NCI-H187 (cell line): ENCODE results near the gene MCM6.
"Not testable (repeated sequence)": the region's sequence is repeated elsewhere in the genome, so short reads cannot be mapped to it uniquely, and the experiment has no call there.

Experiments used
- DNase-seq, 2 experiments: peaks; one replicate each; lab custom pipeline; 2025; lab: John Stamatoyannopoulos, UW

The MCM6 gene

DNA sequence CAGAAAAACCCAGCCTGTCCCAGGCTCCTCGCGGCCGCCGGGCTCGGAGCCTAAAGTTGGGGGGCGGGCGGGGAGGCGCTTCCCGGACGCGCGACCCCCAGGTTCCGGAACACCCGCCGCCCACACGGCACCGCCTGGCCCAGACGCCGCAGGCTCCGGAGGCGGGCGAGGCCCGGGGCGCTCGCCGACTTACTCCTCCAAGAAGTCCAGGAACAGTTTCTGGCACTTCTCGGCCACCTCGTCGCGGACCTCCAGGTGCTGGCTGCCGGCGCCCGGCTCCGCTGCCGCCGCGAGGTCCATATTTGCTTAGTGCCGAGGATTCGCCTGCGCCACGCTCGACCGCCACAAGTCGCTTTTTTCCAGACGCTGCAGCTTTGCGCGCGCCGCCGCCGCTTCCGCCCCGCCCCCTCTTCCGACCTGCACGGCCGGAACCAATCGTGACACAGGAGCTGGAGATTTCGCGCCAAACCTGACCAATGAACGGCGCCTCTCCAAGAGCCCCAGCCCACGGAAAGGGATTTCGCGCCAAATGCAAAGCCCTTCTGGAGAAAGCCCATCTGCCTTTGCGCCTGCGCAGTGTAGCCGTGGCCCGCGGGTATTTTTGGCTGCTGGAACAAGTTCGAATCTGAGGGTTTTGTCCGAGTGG is at the start of gene MCM6:
Gene MCM6, minus strand, starts transcription at position 378 of the 646 bp plus-strand sequence. Its CDS starts 78 bp downstream, at position 300.
- DNase-seq = peak; percentile 84 to 85

DNA sequence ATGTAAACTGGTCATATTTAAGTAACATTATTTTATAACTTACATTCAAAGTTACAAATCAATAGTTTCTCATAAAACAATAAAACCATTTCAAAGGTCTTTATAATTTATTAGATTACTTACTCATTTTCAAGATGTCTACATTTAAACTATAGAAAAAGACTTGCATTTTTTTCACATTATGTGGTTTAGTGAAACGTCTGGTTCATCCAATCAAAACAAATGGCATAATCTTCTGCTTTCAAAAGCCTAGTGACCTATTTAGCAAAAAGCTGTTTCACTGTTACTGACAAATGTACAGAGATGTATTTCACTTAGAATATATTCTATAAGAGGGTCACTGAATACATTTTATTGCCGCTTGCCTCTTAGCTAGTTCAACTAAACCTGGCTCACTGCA is 49.3 kb upstream of the MCM6 start:
- no peak for DNase-seq

DNA sequence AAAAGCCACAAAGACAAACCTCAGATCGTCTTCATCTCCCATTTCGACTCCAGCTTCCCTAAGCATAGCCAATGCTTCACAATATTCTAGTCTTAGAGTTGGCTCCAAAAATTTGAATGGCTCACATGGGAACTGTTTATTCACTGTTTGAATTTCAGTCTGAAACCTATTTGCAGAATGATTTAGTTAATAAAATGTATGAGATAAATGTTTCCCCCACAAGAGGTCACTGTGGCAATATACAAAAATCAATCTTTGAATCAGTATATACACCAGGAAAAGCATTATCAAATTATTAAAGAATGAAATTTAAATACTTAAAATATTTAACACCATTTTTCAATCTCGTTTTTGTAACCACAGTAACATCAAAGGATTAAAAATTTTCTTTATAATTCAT is 40.0 kb upstream of the MCM6 start:
- DNase-seq = no peak

DNA sequence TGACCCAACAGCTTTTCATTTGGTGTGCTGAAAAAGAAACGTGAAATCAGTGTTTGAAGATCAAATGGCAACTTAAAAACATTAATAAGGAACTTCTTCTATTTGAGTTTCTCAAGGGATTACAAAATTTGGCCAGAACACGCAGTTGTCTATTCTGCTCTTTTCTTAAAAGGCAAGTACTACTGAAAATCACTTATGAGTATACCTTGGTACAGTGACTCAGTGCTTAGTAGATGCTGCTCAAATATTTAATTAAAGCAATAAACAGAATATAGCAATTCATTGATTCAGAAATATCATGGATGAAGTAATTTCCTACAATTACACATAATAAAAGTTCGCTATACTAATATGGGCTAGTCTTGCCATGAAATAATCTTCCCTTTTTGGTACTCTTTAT is 38.2 kb upstream of the MCM6 start:
- DNase-seq = no peak

DNA sequence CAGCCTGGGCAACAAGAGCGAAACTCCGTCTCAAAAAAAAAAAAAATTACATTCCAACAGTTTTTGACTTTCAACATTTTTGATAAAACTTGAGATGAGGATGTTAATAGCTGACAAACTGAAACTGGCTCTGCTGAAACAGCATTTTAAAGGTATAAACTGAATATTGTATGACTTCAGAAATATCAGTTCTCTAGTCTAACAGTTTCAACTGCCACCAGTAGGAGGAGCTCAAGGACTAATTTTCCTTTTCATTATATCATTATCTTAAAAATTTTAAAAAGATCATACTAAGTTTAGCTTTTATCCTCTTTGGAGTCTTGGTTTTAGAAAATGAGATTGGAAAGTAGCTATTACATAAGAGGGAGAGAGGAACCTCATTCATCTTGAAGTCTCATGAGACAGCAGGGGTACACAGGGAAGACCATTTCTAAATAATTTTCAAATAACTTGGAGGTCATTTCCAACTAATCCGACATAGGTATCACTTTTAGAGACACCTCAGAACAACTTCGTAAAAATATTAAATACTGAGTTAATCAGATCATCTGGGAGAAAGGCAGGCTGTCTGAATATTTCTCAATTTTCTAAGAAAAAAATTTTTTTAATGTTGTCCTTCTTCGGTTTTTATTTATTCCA is 37.6 kb upstream of the MCM6 start:
- DNase-seq = no peak

DNA sequence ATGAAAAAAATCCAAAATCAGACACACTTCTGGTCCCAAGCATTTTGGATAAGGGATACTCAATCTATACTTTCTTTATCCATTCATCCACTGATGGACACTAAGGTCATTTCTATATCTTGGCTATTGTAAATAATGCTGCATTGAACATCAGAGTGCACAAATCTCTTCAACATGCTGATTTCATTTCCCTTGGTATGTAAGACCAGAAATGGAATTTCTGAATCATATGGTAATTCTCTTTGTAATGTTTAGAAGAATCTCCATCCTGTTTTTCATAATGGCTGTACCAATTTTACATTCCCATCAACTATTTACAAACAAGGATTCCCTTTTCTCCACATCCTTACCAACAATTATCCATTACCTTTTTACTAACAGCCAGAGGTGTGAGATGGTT is 33.7 kb upstream of the MCM6 start:
- no peak for DNase-seq

DNA sequence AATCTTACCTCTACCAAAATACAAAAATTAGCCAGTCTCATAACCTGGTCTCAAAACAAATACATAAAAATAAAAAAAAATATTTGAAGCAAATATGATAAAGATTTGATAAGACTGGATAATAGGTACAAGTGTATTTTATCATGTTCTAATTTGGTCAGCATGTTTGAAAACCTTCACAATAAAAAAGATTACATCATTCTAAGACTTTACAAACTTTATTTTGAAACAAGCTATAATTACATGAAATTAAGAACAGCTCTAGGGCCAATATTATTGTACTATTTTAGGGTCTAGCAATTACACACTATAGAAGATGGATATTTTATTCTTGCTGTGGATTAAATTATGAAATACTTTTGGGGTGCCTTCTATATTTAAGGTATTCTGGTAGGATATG is 29.4 kb upstream of the MCM6 start:
- DNase-seq = no peak

DNA sequence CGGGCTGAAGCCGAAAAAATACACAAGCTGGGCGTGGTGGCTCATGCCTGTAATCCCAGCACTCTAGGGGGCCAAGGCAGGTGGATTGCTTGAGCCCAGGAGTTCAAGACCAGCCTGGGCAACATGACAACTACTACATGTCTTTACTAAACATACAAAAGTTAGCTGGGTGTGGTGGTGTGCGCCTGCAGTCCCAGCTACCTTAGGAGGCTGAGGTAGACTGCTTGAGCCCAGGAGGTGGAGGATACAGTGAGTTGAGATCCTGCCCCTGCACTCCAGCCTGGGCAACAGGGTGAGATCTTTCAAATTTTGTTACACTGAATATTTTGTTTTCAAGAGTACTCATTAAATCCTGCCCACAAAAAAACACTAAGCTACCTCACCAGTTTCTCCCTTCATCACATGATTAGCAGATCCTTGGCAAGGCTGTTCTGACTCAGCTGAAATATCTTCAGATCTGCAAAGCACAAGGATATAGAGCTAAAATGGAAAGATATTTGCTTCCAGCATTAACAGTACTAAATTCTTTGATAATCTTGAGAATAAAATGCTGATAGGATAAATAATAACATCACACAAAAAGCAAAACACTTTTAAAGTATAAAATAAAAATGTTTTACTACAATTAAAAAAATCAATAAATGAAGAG is 28.2 kb upstream of the MCM6 start:
- no peak for DNase-seq

DNA sequence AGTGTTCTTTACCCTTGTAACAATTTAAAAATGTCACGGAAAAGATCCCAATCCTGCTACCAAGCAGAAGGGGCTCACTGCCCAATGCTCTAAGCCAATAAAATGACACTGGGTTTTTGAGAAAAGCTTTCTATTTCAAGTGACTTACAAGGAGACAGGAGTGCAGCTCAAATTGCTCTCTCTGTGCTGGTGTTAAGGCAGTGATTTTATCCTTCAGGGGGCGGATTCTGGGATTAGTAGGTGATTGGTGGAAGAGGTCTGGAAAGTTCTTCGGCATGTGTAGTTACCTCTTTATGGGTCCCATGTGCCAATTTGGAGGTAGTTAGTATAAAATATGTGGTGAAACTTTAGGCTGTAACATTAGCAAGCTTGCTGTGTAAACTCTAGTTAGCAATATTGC is 27.4 kb upstream of the MCM6 start:
- no peak for DNase-seq

DNA sequence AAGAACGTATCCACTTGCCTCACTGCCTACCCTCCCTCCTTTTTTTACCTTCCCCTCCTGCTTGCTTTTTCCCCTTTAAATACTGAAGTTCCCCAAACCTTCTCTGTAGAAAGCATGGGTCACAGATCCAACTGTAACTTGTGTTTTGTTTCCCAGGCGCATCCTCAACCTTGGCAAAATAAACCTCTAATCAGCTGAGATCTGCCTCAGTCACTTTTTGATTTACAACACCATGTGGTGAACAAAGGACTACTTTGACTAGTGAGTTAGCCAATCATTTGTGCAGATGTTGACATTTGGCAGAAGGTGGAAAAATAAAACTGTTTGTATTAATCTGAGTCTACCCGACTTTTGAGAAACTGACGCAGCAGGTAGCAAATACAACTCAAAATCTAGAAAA is 23.3 kb upstream of the MCM6 start:
- DNase-seq = no peak

DNA sequence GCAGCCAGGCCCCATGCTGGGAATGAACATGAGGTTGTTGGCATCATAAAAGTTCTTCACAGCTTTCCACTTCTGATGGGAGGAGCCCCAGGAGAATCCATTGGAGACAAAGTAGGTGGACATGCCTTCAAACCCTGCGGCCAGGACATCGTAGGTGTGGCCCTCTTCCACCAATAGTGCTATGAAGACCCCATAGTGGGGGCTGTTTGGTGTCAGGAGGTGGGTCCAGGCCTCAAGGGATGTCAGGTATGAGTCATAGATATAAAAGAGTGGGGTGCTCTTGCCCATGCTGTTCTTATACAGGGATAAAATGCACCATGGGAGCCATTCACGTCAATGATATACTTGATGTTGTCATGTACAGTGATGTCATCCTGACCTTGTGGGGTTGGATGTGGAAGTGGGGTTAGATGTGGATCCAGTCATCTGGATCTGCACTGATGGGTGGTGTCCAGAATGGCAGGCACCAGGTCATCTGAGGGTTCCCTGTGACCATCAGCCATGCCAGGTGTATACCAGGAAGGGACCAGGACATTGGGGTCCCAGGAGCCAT is 22.1 kb upstream of the MCM6 start:
- DNase-seq = no peak

DNA sequence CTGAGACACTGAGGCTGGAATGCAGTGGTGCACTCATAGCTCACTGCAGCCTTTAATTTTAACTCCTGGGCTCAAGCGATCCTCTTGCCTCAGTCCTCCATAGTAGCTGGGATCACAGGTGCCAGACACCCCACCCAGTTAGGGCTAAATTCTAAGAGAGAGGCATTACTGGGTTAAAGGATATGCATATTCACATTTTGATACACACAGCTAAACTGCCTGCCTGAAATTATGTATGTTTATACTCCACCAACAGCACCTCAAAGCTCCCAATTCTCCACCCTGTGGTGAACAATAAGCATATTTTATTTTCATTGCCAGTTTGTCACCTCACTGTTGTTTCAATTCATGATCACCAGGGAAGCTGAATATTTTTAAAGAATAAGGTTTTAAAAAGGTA is 18.7 kb upstream of the MCM6 start:
- no peak for DNase-seq

DNA sequence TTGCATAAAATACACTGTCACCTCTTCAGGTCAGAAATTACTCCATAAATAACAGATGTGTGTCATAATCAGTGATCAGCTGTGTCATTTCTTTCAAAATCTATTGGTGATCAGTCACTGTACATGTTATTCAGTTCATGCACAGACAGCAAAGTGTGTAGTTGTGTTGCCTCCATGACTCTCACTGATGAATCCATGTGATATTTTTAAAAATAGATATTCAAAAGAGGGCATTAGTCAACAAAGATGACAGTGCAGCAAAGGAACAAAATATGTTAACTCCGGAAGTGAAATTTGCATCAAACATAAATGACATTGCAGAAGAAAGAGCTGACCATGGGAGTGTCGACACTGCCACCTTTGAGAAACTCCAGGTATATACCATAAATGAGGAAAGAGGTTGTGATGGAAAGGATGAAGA is 17.1 kb upstream of the MCM6 start:
- DNase-seq = no peak

DNA sequence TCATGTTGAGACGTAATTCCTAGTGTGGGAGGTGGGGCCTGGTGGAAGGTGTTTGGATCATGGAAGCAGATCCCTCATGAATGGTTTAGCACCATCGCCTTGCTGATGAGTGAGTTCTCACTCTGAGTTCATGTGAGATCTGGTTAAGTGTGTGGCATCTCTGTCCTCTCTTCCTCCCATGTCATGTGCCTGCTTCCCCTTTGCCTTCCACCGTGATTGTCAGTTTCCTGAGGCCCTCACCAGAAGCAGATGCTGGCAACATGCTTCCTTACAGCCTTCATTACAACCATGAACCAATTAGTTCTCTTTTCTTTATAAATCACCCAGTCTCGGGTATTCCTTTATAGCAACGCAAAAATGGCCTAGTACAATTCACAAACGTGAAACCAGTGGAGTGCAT is 14.6 kb upstream of the MCM6 start:
- DNase-seq = no peak

DNA sequence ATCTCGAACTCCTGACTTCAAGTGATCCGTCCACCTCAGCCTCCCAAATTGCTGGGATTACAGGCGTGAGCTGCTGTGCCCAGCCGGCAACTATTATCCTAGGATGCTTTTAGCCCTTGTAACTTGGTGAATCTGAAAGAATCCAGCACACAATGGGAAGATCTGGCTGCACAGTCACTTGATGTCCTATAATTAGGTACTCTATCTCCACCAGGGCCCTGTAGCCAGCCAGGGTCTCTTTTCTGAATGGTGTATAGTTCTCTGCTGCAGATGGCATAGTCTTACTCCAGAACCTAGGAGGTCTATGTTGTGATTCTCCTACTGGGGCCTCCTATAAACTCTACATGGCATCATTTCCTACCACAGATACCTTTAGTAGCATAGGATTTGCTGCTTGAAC is 13.9 kb upstream of the MCM6 start:
- DNase-seq = no peak

DNA sequence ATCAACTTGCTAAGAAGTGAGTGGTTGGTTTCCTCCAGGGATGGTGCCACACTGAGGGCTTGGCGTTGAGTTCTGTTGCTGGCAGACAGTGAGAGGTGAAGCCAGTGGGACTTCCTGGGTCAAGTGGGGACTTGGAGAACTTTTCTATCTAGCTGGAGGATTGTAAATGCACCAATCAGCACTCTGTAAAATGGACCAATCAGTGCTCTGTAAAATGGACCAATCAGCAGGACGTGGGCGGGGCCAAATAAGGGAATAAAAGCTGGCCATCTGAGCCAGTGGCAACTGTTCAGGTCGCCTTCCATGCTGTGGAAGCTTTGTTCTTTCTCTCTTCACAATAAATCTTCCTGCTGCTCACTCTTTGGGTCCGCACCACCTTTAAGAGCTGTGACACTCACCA is 12.3 kb upstream of the MCM6 start:
- not testable (repeated sequence) for DNase-seq

DNA sequence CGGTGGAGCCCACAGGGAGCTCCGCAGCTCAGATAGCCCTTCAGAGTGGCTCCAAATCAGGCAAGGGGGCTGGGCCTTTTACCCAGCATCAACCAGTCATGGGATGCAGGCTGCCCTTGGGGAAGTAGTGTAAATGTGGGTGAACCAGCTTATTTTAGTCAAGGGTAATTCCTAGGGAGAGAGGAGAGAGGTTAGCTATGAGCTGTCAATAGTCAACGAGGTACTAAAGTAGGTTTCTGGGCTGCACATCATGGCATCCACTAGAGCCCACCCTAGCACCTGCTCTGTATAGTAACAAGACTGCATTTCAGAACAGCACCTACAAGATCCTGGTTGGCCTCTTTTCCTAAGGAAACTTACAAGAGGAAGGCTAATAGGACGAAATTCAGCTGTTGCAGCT is 9.5 kb upstream of the MCM6 start:
- DNase-seq = no peak

DNA sequence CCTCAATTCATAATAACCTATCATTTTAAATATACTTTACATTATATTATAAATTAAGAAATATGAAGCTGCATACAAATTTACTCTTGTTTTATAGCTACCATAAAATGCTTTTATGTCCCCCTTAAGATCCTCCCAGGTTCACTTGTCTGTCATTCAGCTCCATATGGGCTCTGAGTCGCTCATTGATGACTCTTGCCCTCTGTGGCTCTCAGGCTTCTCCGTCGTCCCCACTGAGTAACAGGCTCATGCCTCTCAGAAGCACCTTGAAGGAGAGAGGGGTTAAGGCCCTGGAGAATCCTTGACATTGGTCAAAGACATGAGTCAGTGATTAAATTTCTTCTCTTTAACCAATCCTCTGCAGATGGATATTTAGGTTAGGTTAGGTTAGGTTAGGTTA is 6.2 kb upstream of the MCM6 start:
- DNase-seq = no peak

DNA sequence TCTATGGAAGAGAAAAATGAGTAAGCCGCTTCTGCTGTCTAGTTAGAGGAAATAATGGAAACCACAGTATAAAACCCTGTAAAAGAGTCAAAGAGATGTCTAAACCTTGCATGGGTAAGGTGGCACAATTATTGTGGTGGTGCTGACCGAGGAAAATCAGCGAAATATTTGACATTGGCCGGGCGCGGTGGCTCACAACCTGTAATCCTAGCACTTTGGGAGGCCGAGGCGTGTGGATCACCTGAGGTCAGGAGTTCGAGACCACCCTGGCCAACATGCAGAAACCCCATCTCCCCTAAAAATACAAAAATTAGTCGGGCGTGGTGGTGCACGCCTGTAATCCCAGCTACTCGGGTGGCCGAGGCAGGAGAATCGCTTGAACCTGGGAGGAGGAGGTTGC is 527 bp upstream of the MCM6 start:
- not testable (repeated sequence) for DNase-seq

DNA sequence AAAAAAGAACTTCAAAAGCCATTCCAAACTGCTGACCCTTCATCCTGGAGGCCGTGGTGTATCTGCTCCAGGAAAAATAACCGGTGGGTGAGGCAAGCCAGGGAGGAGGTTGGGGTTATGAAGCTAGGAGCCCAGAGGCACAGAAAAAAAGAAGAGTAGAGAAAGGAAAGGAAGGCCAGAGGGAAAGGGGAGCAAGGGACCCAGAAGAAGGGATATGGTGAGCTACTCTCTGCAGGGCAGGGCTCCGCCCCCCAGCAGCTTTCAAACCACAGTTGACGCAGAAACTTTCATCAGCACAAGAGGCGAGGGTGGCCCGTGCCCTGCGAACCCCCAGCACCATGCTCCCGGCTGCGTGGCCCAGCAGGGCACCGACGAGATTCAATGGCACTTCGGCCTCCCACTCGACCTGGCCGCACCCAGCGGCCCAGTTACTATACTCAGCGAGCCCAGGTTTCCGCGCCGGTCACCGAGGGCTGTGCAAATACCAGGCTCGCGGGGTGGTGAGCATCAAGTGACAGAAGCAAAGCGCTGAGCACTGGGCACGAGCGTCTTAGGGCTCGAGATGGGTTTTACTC is 665 bp downstream of the MCM6 start:
- DNase-seq = peak; percentile 6 to 20

DNA sequence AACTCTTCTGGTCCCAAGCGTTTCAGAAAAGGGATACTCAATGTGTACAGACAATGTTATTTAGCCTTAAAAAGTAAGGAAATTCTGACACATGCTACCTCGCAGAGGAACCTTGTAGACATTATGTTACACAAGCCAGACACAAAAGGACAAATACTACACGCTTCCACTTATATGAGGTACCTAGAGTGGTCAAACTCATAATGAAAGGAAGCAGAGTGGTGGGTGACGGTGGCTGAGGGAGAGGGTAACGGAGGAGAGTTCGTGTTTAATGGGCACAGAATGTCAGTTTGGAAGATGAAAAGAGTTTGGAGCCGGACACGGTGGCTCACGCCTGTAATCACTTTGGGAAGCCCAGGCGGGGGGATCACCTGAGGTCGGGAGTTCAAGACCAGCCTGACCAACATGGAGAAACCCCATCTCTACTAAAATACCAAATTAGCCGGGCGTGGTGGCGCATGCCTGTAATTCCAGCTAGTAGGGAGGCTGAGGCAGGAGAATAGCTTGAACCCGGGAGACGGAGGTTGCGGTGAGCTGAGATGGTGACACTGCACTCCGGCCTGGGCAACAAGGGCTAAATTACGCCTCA is 1.4 kb downstream of the MCM6 start:
- DNase-seq = no peak

DNA sequence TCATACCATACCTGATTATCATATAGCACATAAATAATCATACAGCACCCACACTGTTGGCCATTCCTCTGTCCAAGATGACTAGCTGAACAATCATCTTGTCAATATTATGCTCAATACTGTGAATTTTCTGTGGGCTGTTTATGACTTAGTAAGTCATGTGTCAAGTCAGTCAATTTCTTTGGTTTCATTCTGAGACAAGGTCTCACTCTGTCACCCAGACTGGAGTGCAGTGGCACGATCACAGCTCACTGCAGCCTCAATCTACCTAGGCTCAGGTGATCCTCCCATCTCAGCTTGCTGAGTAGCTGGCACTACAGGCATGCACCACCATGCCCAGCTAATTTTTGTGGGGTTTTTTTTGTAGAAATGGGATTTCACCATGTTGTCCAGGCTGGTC is 5.7 kb downstream of the MCM6 start:
- DNase-seq = no peak

DNA sequence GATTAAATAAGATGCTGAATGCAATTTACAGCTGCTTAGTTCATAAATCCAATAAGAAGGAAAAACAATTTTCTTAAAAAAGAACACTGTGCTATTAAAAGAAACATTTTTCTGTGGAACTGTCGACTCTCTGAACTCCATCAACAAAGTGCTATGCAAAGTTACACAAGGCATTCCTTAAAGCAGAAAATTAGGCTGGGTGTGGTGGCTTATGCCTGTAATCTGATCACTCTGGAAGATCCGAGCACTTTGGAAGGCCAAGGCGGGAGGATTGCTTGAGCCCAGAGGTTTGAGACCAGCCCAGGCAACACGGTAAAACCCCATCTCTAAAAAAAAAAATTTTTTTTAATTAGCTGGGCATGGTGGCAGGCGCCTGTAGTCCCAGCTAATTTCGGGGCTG is 13.0 kb downstream of the MCM6 start:
- DNase-seq = no peak
